Left colon (tissue), 2 donors: ENCODE measurements around the gene CLTA. TPM values are rescaled to one million over a fixed set of nuclear protein-coding genes. Genes with fewer than 3 reads are reported as not detected.
"Not testable (repeated sequence)": the region's sequence is repeated elsewhere in the genome, so short reads cannot be mapped to it uniquely, and the experiment has no call there.

Source experiments
- ATAC-seq: fragments of 200-7000 bp; cut with Tn5 transposase; one replicate; pipeline ENCODE4 v1.9.1; 2020; ENCODE audit warnings: mild to moderate bottlenecking, moderate library complexity
- DNase-seq, 2 donors: peaks; one replicate each; pipeline ENCODE4 v3.0.0-alpha.2; 2020
- intact Hi-C, 2 donors: fragments of 100-400 bp; cut with DNase I in 1 of 2; cut with micrococcal nuclease in 1 of 2; formaldehyde crosslinking; loops; one replicate each; pipeline versions ENCODE4 v1.11.2 to v1.14.0; 2022; cut with DNase I, micrococcal nuclease
- total RNA-seq, 2 donors: library from RNA; stranded (reverse); fragmentation: NEBNext Ultra II Directional; extraction: Animal tissue kit (Norgen Biotek cat#: 25700); gene quantifications; one replicate each; pipeline ENCODE4 v1.2.1, GENCODE V29; 2021
- donor health status: DM: no; HTN: no; CAD: no.
- donor health status: DM: yes; HTN: yes; CAD: no.

Gene CLTA
- total RNA-seq, 2 donors from 2014 or later: 200 to 205 TPM

- intact Hi-C loops: no loop called here
These were observed 16.0 kb upstream of the CLTA start for GRCh38 chr9:36174731-36175130.

GRCh38 chr9:36175209-36175608 lies 15.5 kb upstream of the CLTA start:
- DNase-seq, ATAC-seq: not testable (repeated sequence)

More at GRCh38 chr9:36174731-36175130, 16.0 kb upstream of the CLTA start:
- DNase-seq: no peak
- no peak for ATAC-seq

DNA sequence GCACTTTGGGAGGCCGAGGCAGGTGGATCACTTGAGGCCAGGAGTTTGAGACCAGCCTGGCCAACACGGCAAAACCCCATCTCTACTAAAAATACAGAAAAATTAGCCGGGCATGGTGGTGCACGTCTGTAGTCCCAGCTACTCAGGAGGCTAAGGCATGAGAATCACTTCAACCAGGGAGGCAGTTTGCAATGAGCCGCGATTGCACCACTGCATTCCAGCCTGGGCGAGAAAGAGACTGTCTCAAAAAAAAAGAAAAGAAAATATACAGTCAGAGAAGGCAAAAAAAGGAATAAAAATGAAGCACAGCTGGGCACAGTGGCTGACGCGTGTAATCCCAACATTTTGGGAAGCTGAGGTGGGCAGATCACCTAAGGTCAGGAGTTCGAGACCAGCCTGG lies 14.2 kb upstream of the CLTA start:
- intact Hi-C loops, ATAC-seq, DNase-seq: not testable (repeated sequence)

More at GRCh38 chr9:36175209-36175608, 15.5 kb upstream of the CLTA start:
- intact Hi-C loops: not testable (repeated sequence)

DNA sequence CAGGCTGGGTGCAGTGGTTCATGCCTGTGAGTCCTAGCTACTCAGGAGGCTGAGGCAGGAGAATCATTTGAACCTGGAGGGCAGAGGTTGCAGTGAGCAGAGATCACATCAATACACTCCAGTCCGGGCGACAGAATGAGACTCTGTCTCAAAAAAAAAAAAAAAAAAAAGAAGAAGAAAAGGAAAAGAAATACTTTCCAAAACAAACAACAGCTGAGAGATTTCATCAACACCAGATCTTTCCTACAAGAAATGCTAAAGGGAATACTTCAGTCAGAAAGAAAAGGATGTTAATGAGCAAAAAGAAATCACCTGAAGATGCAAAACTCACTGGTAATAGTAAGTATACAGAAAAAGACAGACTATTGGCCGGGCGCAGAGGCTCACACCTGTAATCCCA lies 13.2 kb upstream of the CLTA start:
- ATAC-seq (no peak), DNase-seq (no peak)
- intact Hi-C loops: no loop called here

GRCh38 chr9:36180243-36180642 lies 10.5 kb upstream of the CLTA start:
- intact Hi-C loops, ATAC-seq, DNase-seq: not testable (repeated sequence)

- DNase-seq (no peak), ATAC-seq (no peak)
- intact Hi-C loops: no loop called here
These were observed 3.3 kb upstream of the CLTA start for GRCh38 chr9:36187414-36187813.

GRCh38 chr9:36188212-36188611 lies 2.5 kb upstream of the CLTA start:
- DNase-seq (no peak), ATAC-seq (no peak)
- intact Hi-C loops: no loop called here

- ATAC-seq (peak; percentile 47), DNase-seq (peak in 1 of 2 donors; percentile 23)
- intact Hi-C loops: no loop called here
These were observed 745 bp upstream of the CLTA start for GRCh38 chr9:36189976-36190375.

- DNase-seq: peak in 1 of 2 donors; percentile 58
- intact Hi-C loops: no loop called here
- ATAC-seq: peak; percentile 44
These were observed 547 bp downstream of the CLTA start for GRCh38 chr9:36191290-36191645.

DNA sequence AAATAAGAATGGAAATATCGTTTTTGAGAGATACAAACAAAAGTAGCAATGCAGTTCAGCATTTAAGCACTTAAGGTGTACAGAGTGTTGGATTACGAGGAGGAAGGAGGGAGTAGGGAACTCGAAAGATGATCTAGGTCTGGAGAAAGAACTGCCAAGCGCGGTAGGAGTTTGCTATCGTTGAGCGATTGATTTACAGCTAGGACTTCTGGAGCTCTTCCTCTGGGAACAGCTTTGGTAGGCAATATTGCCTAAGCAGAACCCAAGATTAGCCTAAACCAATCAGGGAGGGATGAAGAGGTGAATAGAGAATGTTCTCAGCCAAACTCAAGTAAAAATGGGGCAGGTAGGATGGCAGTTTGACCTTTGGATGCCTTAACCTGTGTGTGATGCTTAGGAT lies 965 bp downstream of the CLTA start:
- intact Hi-C loops: no loop called here
- ATAC-seq: no peak
- DNase-seq: no peak

- intact Hi-C loops: no loop called here
- DNase-seq (no peak), ATAC-seq (no peak)
These were observed 1.5 kb downstream of the CLTA start for GRCh38 chr9:36192196-36192595.

DNA sequence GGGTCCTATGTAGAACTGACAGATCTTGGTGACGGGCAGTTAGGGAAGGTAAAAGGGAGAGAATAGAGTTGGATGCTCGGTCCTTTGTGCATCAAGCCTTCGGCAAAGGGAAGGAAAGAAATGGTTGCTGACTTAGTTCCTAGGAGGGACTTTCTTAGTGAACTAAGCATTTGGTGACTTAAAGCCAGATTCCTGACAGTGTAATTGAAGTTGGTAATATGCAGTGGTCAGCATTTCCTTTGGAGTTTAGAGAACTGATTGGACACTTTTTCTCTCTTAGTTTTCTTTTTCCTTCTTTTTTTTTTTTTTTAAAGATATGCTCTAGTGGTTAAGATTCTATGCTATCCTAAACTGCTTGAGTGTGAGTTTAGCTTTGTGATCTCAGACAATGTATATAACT lies 2.3 kb downstream of the CLTA start:
- intact Hi-C loops: no loop called here
- no peak for ATAC-seq
- DNase-seq: no peak

GRCh38 chr9:36194326-36195000 lies 3.7 kb downstream of the CLTA start:
- DNase-seq (no peak), ATAC-seq (no peak)
- intact Hi-C loops: no loop called here

GRCh38 chr9:36204906-36205547 lies 14.3 kb downstream of the CLTA start:
- peak; percentile 77 for ATAC-seq
- intact Hi-C loops: no loop called here

DNA sequence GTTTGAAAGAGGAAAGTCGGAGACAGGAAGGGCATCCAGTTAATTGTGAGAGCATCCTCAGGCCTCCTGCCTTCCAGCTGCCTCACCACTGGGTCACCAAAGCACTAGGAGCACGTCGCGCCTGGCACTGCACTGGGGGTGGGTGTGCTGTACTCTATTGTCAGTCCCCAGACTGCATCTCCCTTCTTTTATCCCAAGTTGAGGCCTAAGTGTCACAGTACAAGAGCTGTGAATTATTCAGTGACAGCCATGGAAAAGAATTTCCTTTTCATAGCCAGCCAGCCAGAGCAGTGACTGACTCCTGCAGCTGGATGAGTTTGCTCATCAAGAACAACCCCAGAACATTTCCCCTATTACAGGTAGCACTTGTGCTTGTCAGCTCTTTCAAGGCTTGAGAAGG lies 16.3 kb downstream of the CLTA start:
- ATAC-seq (no peak), DNase-seq (no peak)
- intact Hi-C loops: no loop called here

More at GRCh38 chr9:36204906-36205547, 14.3 kb downstream of the CLTA start:
- DNase-seq: no peak

- ATAC-seq (no peak), DNase-seq (no peak)
- intact Hi-C loops: no loop called here
These were observed 16.9 kb downstream of the CLTA start for GRCh38 chr9:36207546-36208012.

- DNase-seq (no peak), ATAC-seq (no peak)
These were observed 18.0 kb downstream of the CLTA start for GRCh38 chr9:36208521-36209253.

DNA sequence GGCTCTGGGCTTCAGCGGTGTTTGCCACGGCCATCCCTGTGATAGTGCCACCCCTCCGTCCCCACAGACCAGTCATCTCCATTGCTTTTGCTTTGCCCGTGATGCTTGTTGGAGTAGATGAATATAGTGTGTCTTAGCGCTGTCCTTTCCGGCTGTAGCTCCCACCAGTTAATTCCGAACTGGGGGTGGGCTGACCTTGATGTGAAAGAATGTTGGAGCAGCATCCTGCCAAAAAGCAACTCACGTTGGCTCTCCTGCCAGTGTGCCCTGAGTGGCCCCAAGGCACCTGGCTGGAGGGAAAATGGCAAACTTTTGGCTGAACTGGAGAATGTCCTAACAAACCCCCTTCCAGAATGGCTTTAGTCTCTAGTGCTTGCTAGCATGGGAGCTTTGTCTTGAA lies 20.0 kb downstream of the CLTA start:
- ATAC-seq (no peak), DNase-seq (no peak)
- intact Hi-C loops: no loop called here

More at GRCh38 chr9:36208521-36209253, 18.0 kb downstream of the CLTA start:
- intact Hi-C loops: no loop called here

- DNase-seq (no peak), ATAC-seq (no peak)
- intact Hi-C loops: no loop called here
These were observed 20.8 kb downstream of the CLTA start for GRCh38 chr9:36211510-36211909.

DNA sequence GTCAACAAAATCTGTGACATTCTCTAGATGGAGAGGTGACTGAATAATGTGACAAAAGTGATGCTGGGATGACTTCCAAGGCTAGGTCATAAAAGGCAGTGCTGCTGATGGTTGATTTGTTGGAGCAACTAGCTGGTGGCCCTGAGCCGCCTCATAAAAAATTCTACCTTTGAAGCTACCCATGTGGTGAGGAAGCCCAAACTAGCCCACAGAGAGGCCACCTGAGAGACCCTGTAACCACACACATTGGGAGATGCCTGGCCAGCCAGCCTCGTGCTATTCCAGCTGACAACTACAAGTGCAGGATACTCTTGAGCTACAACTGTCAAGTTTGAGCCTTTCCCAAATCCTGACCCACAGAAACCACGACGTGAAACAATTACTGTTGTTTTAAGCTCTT lies 22.7 kb downstream of the CLTA start:
- DNase-seq: no peak
- intact Hi-C loops: no loop called here
- peak; percentile 7 for ATAC-seq
